ENCODE measurements around the gene HDAC4. TPM values are rescaled to one million over a fixed set of nuclear protein-coding genes. Genes with fewer than 3 reads are reported as not detected.

Gene HDAC4
- total and polyA plus RNA-seq, 2 donors (not counting 1 experiment from before 2014, with no cell fraction given) = 13.5 to 46.0 TPM

GRCh38 chr2:239374896-239375277, 25.9 kb downstream of the HDAC4 start:
- intact Hi-C loops (cut with micrococcal nuclease) = no loop called here
- Histone ChIP-seq H3K4me2 (replicated peaks; ENCODE audit: low read depth, low read length, poor library complexity, severe bottlenecking) (no peak overlapping the region), H3K4me1 (ENCODE audit: control insufficient read depth in 2 of 2, insufficient read depth in 2 of 2, low read length in 2 of 2) (peaks cover 11 to 26% of the 10 kb centered on the region in 2 donors), H4K20me1 (ENCODE audit: control insufficient read depth, insufficient read depth, low read length, poor library complexity, severe bottlenecking) (no peaks in the 10 kb centered on the region), H3K27me3 (replicated peaks in 1 of 4; ENCODE audit: control extremely low read depth in 1 of 4, control insufficient read depth in 3 of 4, insufficient read depth in 4 of 4, low read length in 3 of 4) (no peaks in the 10 kb centered on the region), H3K27ac (ENCODE audit: low read length in 2 of 2) (no peak overlapping the region), H3K36me3 (replicated peaks in 1 of 2; ENCODE audit: control extremely low read depth in 1 of 2, control insufficient read depth in 1 of 2, extremely low read depth in 1 of 2, insufficient read depth in 2 of 2, low read length in 1 of 2) (no peaks in the 10 kb centered on the region), H3K79me2 (ENCODE audit: control insufficient read depth, insufficient read depth, low read length) (peaks cover 73% of the 10 kb centered on the region), H3K9ac (ENCODE audit: low read length) (no peak overlapping the region), H2AFZ (ENCODE audit: insufficient read depth, low read depth, low read length, poor library complexity, severe bottlenecking) (no peak overlapping the region), H3K9me3 (ENCODE audit: control extremely low read depth in 1 of 3, control insufficient read depth in 2 of 3, insufficient read depth in 1 of 3, low read length in 2 of 3) (peaks cover 0 to 4% (median 0%) of the 10 kb centered on the region in 3 donors), H3K4me3 (ENCODE audit: control extremely low read depth in 1 of 5, extremely low read depth in 1 of 5, insufficient read depth in 1 of 5, low read depth in 2 of 5, low read length in 4 of 5) (no peak overlapping the region)
- POLR2A ChIA-PET = no interaction called here
- Mint-ChIP-seq H3K4me1 (peaks cover 13% of the 10 kb centered on the region), H3K27me3 (no peaks in the 10 kb centered on the region), H3K4me3 (no peak overlapping the region), H3K9me3 (ENCODE audit: insufficient read depth) (no peaks in the 10 kb centered on the region), H3K27ac (no peak overlapping the region)
- CTCF ChIA-PET = interaction anchor here (0.6 kb wide), 1 partner anchor 63 kb away, joined by 4 read pairs; no protein-coding TSS in a partner anchor
- no peak for ATAC-seq (ENCODE audit: low read depth)
- TF ChIP-seq EZH2 (IDR thresholded peaks at IDR 0.05; ENCODE audit: borderline replicate concordance, insufficient read depth, low read depth, low read length, poor library complexity, severe bottlenecking) (no peak), CTCF (IDR thresholded peaks at IDR 0.05) (no peak)
- 98% methylated on average over 13 of the region's 13 CpGs for WGBS (ENCODE audit: insufficient coverage)
- DNase-seq = no peak

GRCh38 chr2:239372835-239373234, 28.0 kb downstream of the HDAC4 start:
- H3K27me3 ChIP-seq (replicated peaks in 1 of 4; ENCODE audit: control extremely low read depth in 1 of 4, control insufficient read depth in 3 of 4, insufficient read depth in 4 of 4, low read length in 3 of 4) = no peaks in the 10 kb centered on the region
- no peak overlapping the region for H3K27ac Mint-ChIP-seq
- no peaks in the 10 kb centered on the region for H3K36me3 ChIP-seq (replicated peaks in 1 of 2; ENCODE audit: control extremely low read depth in 1 of 2, control insufficient read depth in 1 of 2, extremely low read depth in 1 of 2, insufficient read depth in 2 of 2, low read length in 1 of 2)
- peaks cover 11% of the 10 kb centered on the region for H3K4me1 Mint-ChIP-seq
- no peaks in the 10 kb centered on the region for H4K20me1 ChIP-seq (ENCODE audit: control insufficient read depth, insufficient read depth, low read length, poor library complexity, severe bottlenecking)
- no peak overlapping the region for H3K4me3 ChIP-seq (ENCODE audit: control extremely low read depth in 1 of 5, extremely low read depth in 1 of 5, insufficient read depth in 1 of 5, low read depth in 2 of 5, low read length in 4 of 5)
- no peak overlapping the region for H3K4me2 ChIP-seq (replicated peaks; ENCODE audit: low read depth, low read length, poor library complexity, severe bottlenecking)
- H3K9me3 ChIP-seq (ENCODE audit: control extremely low read depth in 1 of 3, control insufficient read depth in 2 of 3, insufficient read depth in 1 of 3, low read length in 2 of 3) = peaks cover 0 to 4% (median 0%) of the 10 kb centered on the region in 3 donors
- intact Hi-C loops (cut with micrococcal nuclease) = no loop called here
- ChIA-PET POLR2A (no interaction called here), CTCF (interaction anchor here (1.1 to 1.4 kb wide), 2 partner anchors 9 to 14 kb away, joined by 3 read pairs; no protein-coding TSS in a partner anchor)
- peaks cover 54% of the 10 kb centered on the region for H3K79me2 ChIP-seq (ENCODE audit: control insufficient read depth, insufficient read depth, low read length)
- 95% methylated on average over 10 of the region's 13 CpGs for WGBS (ENCODE audit: insufficient coverage)
- ATAC-seq (ENCODE audit: low read depth) (no peak), DNase-seq (no peak)
- H3K4me1 ChIP-seq (ENCODE audit: control insufficient read depth in 2 of 2, insufficient read depth in 2 of 2, low read length in 2 of 2) = peaks cover 20 to 32% of the 10 kb centered on the region in 2 donors
- no peaks in the 10 kb centered on the region for H3K9me3 Mint-ChIP-seq (ENCODE audit: insufficient read depth)
- H3K27me3 Mint-ChIP-seq = no peaks in the 10 kb centered on the region
- no peak overlapping the region for H3K27ac ChIP-seq (ENCODE audit: low read length in 2 of 2)
- no peak overlapping the region for H2AFZ ChIP-seq (ENCODE audit: insufficient read depth, low read depth, low read length, poor library complexity, severe bottlenecking)
- no peak overlapping the region for H3K9ac ChIP-seq (ENCODE audit: low read length)
- TF ChIP-seq EZH2 (IDR thresholded peaks at IDR 0.05; ENCODE audit: borderline replicate concordance, insufficient read depth, low read depth, low read length, poor library complexity, severe bottlenecking) (no peak), CTCF (IDR thresholded peaks at IDR 0.05) (no peak)
- H3K4me3 Mint-ChIP-seq = no peak overlapping the region
